ENCODE results near the gene PRMT1. TPM values are rescaled to one million over a fixed set of nuclear protein-coding genes. Genes with fewer than 3 reads are reported as not detected.
A peak's percentile ranks its signal among the peaks of the same experiment; 100 is the strongest.
"Not testable (repeated sequence)": the region's sequence is repeated elsewhere in the genome, so short reads cannot be mapped to it uniquely, and the experiment has no call there.

The PRMT1 gene
- total RNA-seq, 1 donor from 2014 or later, result 156 TPM

GRCh38 chr19:49632576-49632975, 44.5 kb upstream of the PRMT1 start:
- Histone ChIP-seq H3K9me3 (no peaks in the 10 kb centered on the region), H3K4me1 (peaks cover 24% of the 10 kb centered on the region), H3K27ac (no peak overlapping the region), H3K36me3 (peaks cover 0 to 16% of the 10 kb centered on the region in 2 donors), H3K4me3 (no peak overlapping the region), H3K27me3 (no peaks in the 10 kb centered on the region)
- no peak for DNase-seq (ENCODE audit: extremely low spot score in 2 of 2)
- no peak for TF ChIP-seq POLR2A (IDR thresholded peaks at IDR 0.05)
- TF ChIP-seq CTCF (IDR thresholded peaks at IDR 0.05), result no peak
- no peak for TF ChIP-seq POLR2AphosphoS5 (IDR thresholded peaks at IDR 0.05; ENCODE audit: insufficient read depth in 1 of 2, low read depth in 1 of 2)
- intact Hi-C loops (cut with DNase I), result no loop called here

DNA sequence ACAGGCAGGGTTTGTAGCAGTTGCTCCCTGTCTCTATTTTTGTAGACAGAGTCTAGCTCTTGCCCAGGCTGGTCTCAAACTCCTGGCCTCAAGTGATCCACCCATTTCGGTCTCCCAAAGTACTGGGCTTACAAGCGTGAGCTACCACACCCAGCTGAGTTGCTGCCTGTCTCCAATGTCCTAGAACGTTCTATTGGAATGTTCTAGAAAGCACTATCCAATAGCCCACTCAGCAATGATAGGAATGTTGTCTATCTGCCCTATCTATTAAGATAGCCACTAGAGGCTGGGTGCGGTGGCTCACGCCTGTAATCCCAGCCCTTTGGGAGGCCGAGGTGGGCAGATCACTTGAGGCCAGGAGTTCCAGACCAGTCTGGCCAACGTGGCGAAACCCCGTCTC, 43.8 kb upstream of the PRMT1 start:
- H3K4me1 ChIP-seq, result peaks cover 30% of the 10 kb centered on the region
- DNase-seq (ENCODE audit: extremely low spot score in 2 of 2); intact Hi-C loops (cut with DNase I): not testable (repeated sequence)

GRCh38 chr19:49635530-49636232, 41.4 kb upstream of the PRMT1 start:
- peaks cover 0 to 16% of the 10 kb centered on the region in 2 donors for H3K36me3 ChIP-seq
- intact Hi-C loops (cut with DNase I), result no loop called here
- H3K27me3 ChIP-seq, result no peaks in the 10 kb centered on the region
- peaks cover 42% of the 10 kb centered on the region for H3K4me1 ChIP-seq
- no peak overlapping the region for H3K27ac ChIP-seq
- no peak for TF ChIP-seq POLR2AphosphoS5 (IDR thresholded peaks at IDR 0.05; ENCODE audit: insufficient read depth in 1 of 2, low read depth in 1 of 2)
- TF ChIP-seq CTCF (IDR thresholded peaks at IDR 0.05), result no peak
- no peak for TF ChIP-seq POLR2A (IDR thresholded peaks at IDR 0.05)
- H3K9me3 ChIP-seq, result no peaks in the 10 kb centered on the region
- no peak for DNase-seq (ENCODE audit: extremely low spot score in 2 of 2)
- H3K4me3 ChIP-seq, result no peak overlapping the region

More for the DNA sequence above, 43.8 kb upstream of the PRMT1 start:
- H3K9me3 ChIP-seq, H3K27me3 ChIP-seq, H3K4me3 ChIP-seq, H3K27ac ChIP-seq: not testable (repeated sequence)
- peaks cover 0 to 16% of the 10 kb centered on the region in 2 donors for H3K36me3 ChIP-seq

DNA sequence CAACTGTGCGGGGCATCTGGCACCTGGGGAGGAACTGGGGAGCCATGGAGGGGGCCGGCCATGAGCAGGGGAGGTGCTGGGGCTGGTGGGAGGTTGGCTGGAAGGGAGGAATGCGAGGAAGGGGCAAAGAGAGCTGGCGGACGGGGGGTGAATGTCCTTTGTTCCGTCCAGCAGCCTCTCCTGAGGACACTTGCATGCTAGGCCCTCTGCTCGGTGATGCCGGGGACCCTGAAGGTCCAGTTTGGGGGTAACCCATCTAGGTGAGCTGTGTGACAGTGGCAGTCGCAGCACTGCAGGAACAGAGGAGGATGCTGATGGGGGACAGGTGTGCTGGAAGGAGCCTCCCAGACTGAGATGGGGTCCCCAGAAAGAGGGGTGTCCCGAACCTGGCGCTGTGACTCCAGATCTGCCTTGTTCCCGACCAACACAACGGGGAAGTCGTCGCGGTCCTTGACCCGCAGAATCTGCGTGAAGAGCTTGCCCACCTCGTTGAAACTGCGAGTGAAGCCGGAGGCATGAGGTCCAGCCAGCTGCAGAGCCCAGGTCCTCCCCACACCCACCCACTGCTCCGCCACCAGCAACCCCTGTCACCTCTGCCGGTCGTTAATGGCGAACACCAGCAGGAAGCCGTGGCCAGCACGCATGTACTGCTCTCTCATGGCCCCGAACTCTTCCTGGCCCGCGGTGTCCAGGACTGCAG, 40.7 kb upstream of the PRMT1 start:
- no peak overlapping the region for H3K4me3 ChIP-seq
- intact Hi-C loops (cut with DNase I), result no loop called here
- H3K36me3 ChIP-seq, result peaks cover 0 to 16% of the 10 kb centered on the region in 2 donors
- peak overlapping the region; percentile 100 for H3K27ac ChIP-seq
- no peak for TF ChIP-seq CTCF (IDR thresholded peaks at IDR 0.05)
- TF ChIP-seq POLR2A (IDR thresholded peaks at IDR 0.05), result no peak
- TF ChIP-seq POLR2AphosphoS5 (IDR thresholded peaks at IDR 0.05; ENCODE audit: insufficient read depth in 1 of 2, low read depth in 1 of 2), result no peak
- H3K4me1 ChIP-seq, result peaks cover 43% of the 10 kb centered on the region
- H3K9me3 ChIP-seq, result no peaks in the 10 kb centered on the region
- no peaks in the 10 kb centered on the region for H3K27me3 ChIP-seq
- no peak for DNase-seq (ENCODE audit: extremely low spot score in 2 of 2)

DNA sequence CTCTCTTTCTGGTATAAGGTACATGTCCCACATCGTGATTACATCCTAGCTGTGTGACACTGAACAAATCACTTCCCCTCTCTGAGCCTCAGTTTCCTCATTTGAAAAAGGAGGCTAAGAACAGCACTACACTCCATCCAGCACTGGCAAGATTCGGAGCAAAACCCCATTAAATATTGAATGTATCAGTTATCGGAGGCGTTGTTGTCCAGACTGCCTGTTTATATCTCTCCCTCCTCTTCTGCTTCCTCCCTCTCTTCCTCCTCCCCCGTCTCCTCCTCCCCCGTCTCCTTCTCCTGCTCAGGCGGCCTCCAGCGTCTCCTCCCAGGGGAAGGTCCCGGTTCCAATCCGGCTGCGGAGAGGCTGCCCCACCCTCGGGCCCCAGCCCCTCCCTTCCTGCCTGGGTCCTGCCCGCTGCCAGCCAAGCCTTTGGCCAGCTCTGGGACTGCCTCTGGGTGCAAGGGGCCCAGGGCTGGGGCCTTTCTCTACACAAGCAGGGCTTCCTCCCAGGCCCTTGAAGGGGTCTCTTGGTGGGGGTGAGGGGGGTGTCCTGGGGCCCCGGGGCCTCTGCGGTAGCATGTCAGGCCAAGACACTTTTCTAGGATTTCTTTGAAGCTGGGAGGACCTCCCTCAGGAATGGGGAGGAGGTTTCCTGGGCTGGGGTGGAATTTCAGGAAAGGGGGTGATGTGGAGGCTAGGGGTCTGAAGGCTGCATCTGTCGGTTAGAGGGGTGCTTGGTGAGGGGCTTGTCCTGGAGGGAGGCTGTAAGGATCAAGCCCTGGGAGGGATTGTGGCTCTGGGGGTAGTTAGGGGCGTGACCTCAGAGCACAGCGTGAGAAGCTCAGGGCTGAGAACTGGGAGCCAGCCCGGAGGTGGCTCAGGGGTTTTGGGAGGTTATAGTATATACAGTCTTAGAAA, 39.0 kb upstream of the PRMT1 start:
- Histone ChIP-seq H3K9me3 (no peaks in the 10 kb centered on the region), H3K27me3 (no peaks in the 10 kb centered on the region), H3K27ac (peak overlapping the region; percentile 100), H3K4me3 (peak overlapping the region; percentile 78 to 99), H3K36me3 (peaks cover 0 to 16% of the 10 kb centered on the region in 2 donors), H3K4me1 (peaks cover 46% of the 10 kb centered on the region)
- intact Hi-C loops (cut with DNase I), result loop anchor here (2.0 kb wide), 1 partner anchor 45 kb away; no protein-coding TSS in a partner anchor
- TF ChIP-seq POLR2A (IDR thresholded peaks at IDR 0.05), result peak in 1 of 2 donors; percentile 15
- TF ChIP-seq POLR2AphosphoS5 (IDR thresholded peaks at IDR 0.05; ENCODE audit: insufficient read depth in 1 of 2, low read depth in 1 of 2), result peak; percentile 78 to 83
- no peak for TF ChIP-seq CTCF (IDR thresholded peaks at IDR 0.05)
- peak in 1 of 2 donors; percentile 94 for DNase-seq (ENCODE audit: extremely low spot score in 2 of 2)
